Measurements from ENCODE around the gene ETNK1. TPM values are rescaled to one million over a fixed set of nuclear protein-coding genes. Genes with fewer than 3 reads are reported as not detected.

Gene ETNK1
- total RNA-seq, 1 donor from 2014 or later, result 93.1 TPM

DNA sequence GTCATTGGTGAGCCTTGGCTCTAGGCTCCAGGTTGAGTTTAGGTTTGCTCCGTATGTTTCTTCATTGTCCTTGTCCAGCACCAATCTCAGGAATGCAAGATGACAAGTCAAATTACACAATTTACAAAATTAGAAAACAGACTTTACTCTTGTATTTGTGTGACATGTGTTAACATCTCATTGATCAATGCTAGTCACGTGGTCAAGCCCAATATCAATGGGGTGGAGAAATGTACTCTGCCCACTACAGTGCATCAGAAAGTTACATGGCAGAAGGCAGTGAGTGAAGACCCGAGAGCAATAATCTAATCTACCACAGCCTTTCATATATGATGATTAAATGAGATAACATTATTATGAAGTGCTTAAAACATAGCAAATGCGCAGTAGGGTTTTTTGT lies 94.8 kb downstream of the ETNK1 start:
- DNase-seq (ENCODE audit: extremely low spot score, unreplicated experiment), result no peak
- Mint-ChIP-seq H3K9me3 (no peaks in the 10 kb centered on the region), H3K4me3 (no peak overlapping the region), H3K4me1 (ENCODE audit: unreplicated experiment) (no peaks in the 10 kb centered on the region), H3K36me3 (no peaks in the 10 kb centered on the region), H3K27ac (no peak overlapping the region), H3K27me3 (no peaks in the 10 kb centered on the region)
- TF ChIP-seq, protein P1, sequence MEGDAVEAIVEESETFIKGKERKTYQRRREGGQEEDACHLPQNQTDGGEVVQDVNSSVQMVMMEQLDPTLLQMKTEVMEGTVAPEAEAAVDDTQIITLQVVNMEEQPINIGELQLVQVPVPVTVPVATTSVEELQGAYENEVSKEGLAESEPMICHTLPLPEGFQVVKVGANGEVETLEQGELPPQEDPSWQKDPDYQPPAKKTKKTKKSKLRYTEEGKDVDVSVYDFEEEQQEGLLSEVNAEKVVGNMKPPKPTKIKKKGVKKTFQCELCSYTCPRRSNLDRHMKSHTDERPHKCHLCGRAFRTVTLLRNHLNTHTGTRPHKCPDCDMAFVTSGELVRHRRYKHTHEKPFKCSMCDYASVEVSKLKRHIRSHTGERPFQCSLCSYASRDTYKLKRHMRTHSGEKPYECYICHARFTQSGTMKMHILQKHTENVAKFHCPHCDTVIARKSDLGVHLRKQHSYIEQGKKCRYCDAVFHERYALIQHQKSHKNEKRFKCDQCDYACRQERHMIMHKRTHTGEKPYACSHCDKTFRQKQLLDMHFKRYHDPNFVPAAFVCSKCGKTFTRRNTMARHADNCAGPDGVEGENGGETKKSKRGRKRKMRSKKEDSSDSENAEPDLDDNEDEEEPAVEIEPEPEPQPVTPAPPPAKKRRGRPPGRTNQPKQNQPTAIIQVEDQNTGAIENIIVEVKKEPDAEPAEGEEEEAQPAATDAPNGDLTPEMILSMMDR (conservative IDR thresholded peaks at IDR 0.05), result no peak

DNA sequence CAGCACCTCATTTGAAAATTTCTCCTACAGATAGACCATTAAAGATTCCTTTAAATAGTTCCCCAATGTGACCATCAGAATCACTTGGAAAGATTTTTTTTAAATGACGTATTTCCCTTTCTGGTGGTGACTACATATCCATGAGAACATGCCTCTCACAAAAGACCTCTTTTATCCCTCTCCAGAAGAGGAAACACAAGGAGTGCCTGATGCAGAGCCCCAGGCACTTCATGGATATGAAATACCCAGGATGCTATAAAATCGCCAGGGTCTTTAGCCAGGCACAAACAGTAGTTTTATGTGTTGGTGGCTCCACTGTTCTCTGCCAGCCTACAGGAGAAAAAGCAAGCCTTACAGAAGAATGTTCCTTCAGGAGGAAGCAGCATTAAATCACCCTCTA lies 97.1 kb downstream of the ETNK1 start:
- no peaks in the 10 kb centered on the region for H3K4me1 Mint-ChIP-seq (ENCODE audit: unreplicated experiment)
- no peaks in the 10 kb centered on the region for H3K9me3 Mint-ChIP-seq
- TF ChIP-seq, protein P1 (conservative IDR thresholded peaks at IDR 0.05), result no peak
- H3K27ac Mint-ChIP-seq, result no peak overlapping the region
- H3K36me3 Mint-ChIP-seq, result no peaks in the 10 kb centered on the region
- H3K4me3 Mint-ChIP-seq, result no peak overlapping the region
- no peaks in the 10 kb centered on the region for H3K27me3 Mint-ChIP-seq
- DNase-seq (ENCODE audit: extremely low spot score, unreplicated experiment), result no peak

DNA sequence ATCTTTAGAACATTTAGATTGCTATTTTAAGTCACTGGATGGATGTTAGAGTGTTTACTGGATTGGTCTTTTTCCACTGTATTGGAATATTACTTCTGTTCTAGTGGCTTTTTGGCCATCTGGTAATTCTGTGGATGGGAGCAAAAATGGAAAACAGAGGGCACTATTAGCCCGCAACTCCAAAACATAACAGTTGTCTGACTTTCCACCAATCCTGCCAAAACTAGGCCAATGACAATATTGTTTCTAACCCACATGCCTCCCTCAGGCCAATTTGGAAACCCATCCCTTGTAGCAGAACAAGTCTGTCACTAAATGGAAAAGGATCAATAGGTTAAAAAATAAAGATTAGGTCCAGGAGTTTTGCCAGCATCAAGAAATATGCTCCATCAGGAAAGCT lies 97.8 kb downstream of the ETNK1 start:
- no peak overlapping the region for H3K4me3 Mint-ChIP-seq
- DNase-seq (ENCODE audit: extremely low spot score, unreplicated experiment), result no peak
- H3K36me3 Mint-ChIP-seq, result no peaks in the 10 kb centered on the region
- TF ChIP-seq, protein P1 (conservative IDR thresholded peaks at IDR 0.05), result no peak
- H3K27ac Mint-ChIP-seq, result no peak overlapping the region
- H3K4me1 Mint-ChIP-seq (ENCODE audit: unreplicated experiment), result no peaks in the 10 kb centered on the region
- H3K9me3 Mint-ChIP-seq, result no peaks in the 10 kb centered on the region
- H3K27me3 Mint-ChIP-seq, result no peaks in the 10 kb centered on the region

DNA sequence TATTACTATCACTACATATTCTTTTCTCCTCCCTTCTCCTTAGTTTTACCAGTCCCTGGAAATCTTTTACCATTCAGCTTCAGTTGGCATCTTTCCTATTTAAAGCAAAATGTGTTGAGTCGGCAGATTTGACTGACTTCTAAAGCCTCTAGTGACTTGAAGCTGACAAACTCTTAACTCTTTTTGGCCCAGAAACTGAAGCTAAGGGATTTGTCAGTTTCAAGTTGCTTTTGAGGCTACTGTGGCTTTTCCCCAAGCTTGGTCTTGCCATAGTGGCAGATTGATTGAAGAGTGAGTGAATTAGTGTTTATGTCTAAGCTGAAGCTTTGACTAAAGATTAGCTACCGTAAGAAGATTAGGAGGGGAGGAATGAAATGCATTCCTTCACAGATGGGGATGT lies 104.0 kb downstream of the ETNK1 start:
- Mint-ChIP-seq H3K27ac (no peak overlapping the region), H3K9me3 (no peaks in the 10 kb centered on the region), H3K36me3 (no peaks in the 10 kb centered on the region), H3K4me3 (no peak overlapping the region), H3K27me3 (peaks cover 3% of the 10 kb centered on the region), H3K4me1 (ENCODE audit: unreplicated experiment) (no peaks in the 10 kb centered on the region)
- TF ChIP-seq, protein P1 (conservative IDR thresholded peaks at IDR 0.05), result no peak
- DNase-seq (ENCODE audit: extremely low spot score, unreplicated experiment), result no peak

DNA sequence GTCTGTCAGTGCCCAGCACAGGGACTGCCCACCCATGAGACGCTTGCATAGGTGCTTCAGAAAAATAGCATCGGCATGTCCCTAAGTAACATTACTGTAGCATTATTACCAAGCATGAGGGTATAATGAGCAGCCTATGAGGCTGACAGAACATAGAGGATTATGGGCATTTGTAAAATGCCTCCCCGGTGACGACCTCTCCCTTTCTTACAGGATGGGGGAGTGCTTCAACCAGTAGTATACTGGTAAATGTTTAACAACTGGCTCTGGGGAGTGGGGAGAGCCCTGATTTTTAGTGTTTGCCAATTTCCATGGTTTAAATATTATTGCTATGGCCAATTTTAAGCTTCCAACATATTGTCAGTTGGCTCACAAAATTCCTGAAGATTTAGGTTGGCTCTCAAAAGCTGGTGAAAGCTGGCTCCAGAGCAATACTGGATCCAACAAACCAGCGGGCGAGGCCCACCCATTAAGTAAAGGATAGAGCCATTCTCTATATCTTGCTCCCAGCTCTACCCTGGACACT lies 104.5 kb downstream of the ETNK1 start:
- TF ChIP-seq, protein P1 (conservative IDR thresholded peaks at IDR 0.05), result no peak
- H3K27ac Mint-ChIP-seq, result no peak overlapping the region
- no peak overlapping the region for H3K4me3 Mint-ChIP-seq
- H3K4me1 Mint-ChIP-seq (ENCODE audit: unreplicated experiment), result no peaks in the 10 kb centered on the region
- peaks cover 3% of the 10 kb centered on the region for H3K27me3 Mint-ChIP-seq
- H3K9me3 Mint-ChIP-seq, result no peaks in the 10 kb centered on the region
- no peak for DNase-seq (ENCODE audit: extremely low spot score, unreplicated experiment)
- H3K36me3 Mint-ChIP-seq, result no peaks in the 10 kb centered on the region

DNA sequence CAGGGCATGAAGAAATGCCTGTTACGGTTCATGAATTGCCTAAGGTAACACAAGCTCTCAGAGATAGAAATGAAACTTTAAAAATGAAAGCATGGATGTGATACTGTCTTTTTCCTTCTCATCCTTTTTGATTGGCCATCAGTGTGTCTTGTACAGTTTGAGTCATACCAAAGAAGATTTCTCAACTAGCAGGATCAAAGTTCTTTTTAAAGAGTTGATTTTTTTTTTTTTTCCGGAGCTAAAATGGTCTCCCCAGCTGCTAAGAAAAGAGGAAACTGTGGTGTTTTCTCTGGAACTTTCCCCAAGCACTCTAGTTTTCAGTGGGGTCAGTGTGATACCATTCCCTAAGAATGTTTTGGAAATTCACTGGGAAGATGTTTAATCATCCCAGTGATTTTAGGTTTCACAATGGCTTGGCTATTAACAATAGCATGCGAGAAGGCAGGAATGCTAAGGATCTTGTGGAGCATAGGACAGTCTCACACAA lies 105.0 kb downstream of the ETNK1 start:
- no peaks in the 10 kb centered on the region for H3K36me3 Mint-ChIP-seq
- H3K27me3 Mint-ChIP-seq, result peaks cover 3% of the 10 kb centered on the region
- no peak overlapping the region for H3K4me3 Mint-ChIP-seq
- H3K9me3 Mint-ChIP-seq, result no peaks in the 10 kb centered on the region
- H3K4me1 Mint-ChIP-seq (ENCODE audit: unreplicated experiment), result no peaks in the 10 kb centered on the region
- TF ChIP-seq, protein P1 (conservative IDR thresholded peaks at IDR 0.05), result no peak
- no peak for DNase-seq (ENCODE audit: extremely low spot score, unreplicated experiment)
- H3K27ac Mint-ChIP-seq, result no peak overlapping the region
